GM23338 (cell line): ENCODE results near the gene LPP. TPM values are rescaled to one million over a fixed set of nuclear protein-coding genes. Genes with fewer than 3 reads are reported as not detected.

Experiments
- ATAC-seq: fragments of 200-7000 bp; cut with Tn5 transposase; 3 replicates; pipeline ENCODE4 v1.9.1; 2020
- DNase-seq: peaks from one replicate; pipeline ENCODE4 v3.0.0-alpha.2; 2015; ENCODE audit warnings: low spot score
- H2AFZ ChIP-seq: fragments of 200-600 bp; sonication (generic); 2 replicates; pipeline ENCODE4 v1.8.0; 2016; ENCODE audit warnings: antibody characterized with exemption, mild to moderate bottlenecking, moderate library complexity
- H3F3A ChIP-seq: fragments of 200-600 bp; sonication (generic); replicated peaks from 2 replicates; pipeline ENCODE4 v1.8.0; 2017; ENCODE audit warnings: antibody characterized with exemption, mixed run types, low read depth
- H3K27ac ChIP-seq: fragments of 200-600 bp; sonication (generic); 2 replicates; pipeline ENCODE4 v1.6.1; 2016; ENCODE audit warnings: low read depth
- H3K27me3 ChIP-seq: fragments of 200-600 bp; sonication (generic); 2 replicates; pipeline ENCODE4 v1.8.0; 2016; ENCODE audit warnings: mild to moderate bottlenecking, mixed run types, moderate library complexity; ENCODE audit not compliant: insufficient read depth
- H3K36me3 ChIP-seq: fragments of 200-600 bp; sonication (generic); 2 replicates; pipeline ENCODE4 v1.8.0; 2016; ENCODE audit warnings: mild to moderate bottlenecking; ENCODE audit not compliant: insufficient read depth
- H3K4me1 ChIP-seq: fragments of 200-600 bp; sonication (generic); 2 replicates; pipeline ENCODE4 v1.8.0; 2016; ENCODE audit warnings: mild to moderate bottlenecking, moderate library complexity; ENCODE audit not compliant: insufficient read depth
- H3K4me2 ChIP-seq: fragments of 200-600 bp; sonication (generic); 2 replicates; pipeline ENCODE4 v1.7.1; 2017; ENCODE audit warnings: mixed run types
- H3K4me3 ChIP-seq: fragments of 200-600 bp; sonication (generic); 2 replicates; pipeline ENCODE4 v1.6.1; 2016; ENCODE audit warnings: mixed run types
- H3K79me2 ChIP-seq: fragments of 200-600 bp; sonication (generic); replicated peaks from 2 replicates; pipeline ENCODE4 v1.8.0; 2017; ENCODE audit warnings: mild to moderate bottlenecking; ENCODE audit not compliant: insufficient read depth
- H3K9me2 ChIP-seq: fragments of 200-600 bp; sonication (generic); 2 replicates; pipeline ENCODE4 v1.8.0; 2017; ENCODE audit not compliant: insufficient read depth
- H4K20me1 ChIP-seq: fragments of 200-600 bp; sonication (generic); replicated peaks from 2 replicates; pipeline ENCODE4 v1.8.0; 2017; ENCODE audit warnings: mild to moderate bottlenecking; ENCODE audit not compliant: insufficient read depth
- H3K27ac Mint-ChIP-seq: 2 replicates; pipeline ENCODE4 v1.8.0; 2020; ENCODE audit warnings: inconsistent platforms, mild to moderate bottlenecking, moderate library complexity, mixed read lengths
- H3K27me3 Mint-ChIP-seq: 3 replicates; pipeline ENCODE4 v1.8.0; 2022; ENCODE audit warnings: low read depth, mild to moderate bottlenecking, moderate library complexity, mixed read lengths, inconsistent platforms; ENCODE audit not compliant: insufficient read depth, poor library complexity
- H3K36me3 Mint-ChIP-seq: 3 replicates; pipeline ENCODE4 v1.8.0; 2021; ENCODE audit warnings: low read depth, mild to moderate bottlenecking, inconsistent platforms, moderate library complexity, mixed read lengths
- H3K4me1 Mint-ChIP-seq: 3 replicates; pipeline ENCODE4 v1.8.0; 2020; ENCODE audit warnings: mild to moderate bottlenecking, inconsistent platforms, mixed read lengths
- H3K4me3 Mint-ChIP-seq: 3 replicates; pipeline ENCODE4 v1.8.0; 2021; ENCODE audit warnings: moderate library complexity, mild to moderate bottlenecking, inconsistent platforms, mixed read lengths
- H3K9me3 Mint-ChIP-seq: 3 replicates; pipeline ENCODE4 v1.8.0; 2020; ENCODE audit warnings: moderate library complexity, mild to moderate bottlenecking, inconsistent platforms, mixed read lengths
- CREB1 ChIP-seq: fragments of 250-450 bp; sonication (Bioruptor Pico); IDR thresholded peaks from 2 replicates; pipeline ENCODE4 v1.5.0; 2020; ENCODE audit warnings: low read depth, mild to moderate bottlenecking, moderate library complexity
- EZH2 ChIP-seq: fragments of 200-600 bp; sonication (generic); IDR thresholded peaks from one replicate; pipeline ENCODE4 v1.8.0; 2017; ENCODE audit warnings: antibody characterized with exemption, mild to moderate bottlenecking, low read depth; ENCODE audit not compliant: unreplicated experiment
- EZH2phosphoT487 ChIP-seq: fragments of 200-600 bp; sonication (generic); IDR thresholded peaks from one replicate; pipeline ENCODE4 v1.8.1; 2018; ENCODE audit warnings: antibody characterized with exemption; ENCODE audit not compliant: unreplicated experiment
- JUNB ChIP-seq: IDR thresholded peaks from one replicate; pipeline ENCODE4 v1.6.1; 2016; ENCODE audit warnings: antibody characterized with exemption; ENCODE audit not compliant: unreplicated experiment
- NANOG ChIP-seq: IDR thresholded peaks from 2 replicates; pipeline ENCODE4 v1.6.1; 2016; ENCODE audit warnings: antibody characterized with exemption, borderline replicate concordance
- POLR2AphosphoS5 ChIP-seq: IDR thresholded peaks from 2 replicates; pipeline ENCODE4 v1.6.1; 2016; ENCODE audit warnings: antibody characterized with exemption, low read depth
- STAT1 ChIP-seq: IDR thresholded peaks from one replicate; pipeline ENCODE4 v1.6.1; 2016; ENCODE audit warnings: antibody characterized with exemption; ENCODE audit not compliant: unreplicated experiment
- ZNF114 ChIP-seq: fragments of 250-450 bp; sonication (Bioruptor Pico); IDR thresholded peaks from 2 replicates; pipeline ENCODE4 v1.5.0; 2020; ENCODE audit warnings: mild to moderate bottlenecking, moderate library complexity
- ZNF331 ChIP-seq: fragments of 250-450 bp; sonication (Bioruptor Pico); IDR thresholded peaks from 2 replicates; pipeline ENCODE4 v1.5.0; 2020; ENCODE audit warnings: low read depth, mild to moderate bottlenecking, moderate library complexity
- polyA plus RNA-seq: library from polyadenylated mRNA; unstranded; fragments of >200 nt; fragmentation: Nextera tagmentation; extraction: Ambion mirVana; gene quantifications from 2 replicates; pipeline ENCODE4 v1.2.1, GENCODE V29; 2016
- total RNA-seq: library from RNA; depleted of rRNA; stranded (reverse); fragments of >200 nt; shearing (Covaris generic); gene quantifications from 2 replicates; pipeline ENCODE4 v1.2.3, GENCODE V29; 2014
- TF ChIP-seq, protein P1 (sequence below): fragments of 250-450 bp; sonication (Bioruptor Pico); IDR thresholded peaks from 2 replicates; pipeline ENCODE4 v1.5.0; 2020; ENCODE audit warnings: mild to moderate bottlenecking, moderate library complexity
- TF ChIP-seq, protein P2 (sequence below), 2 experiments: fragments of 200-600 bp in 1 of 2; sonication (generic) in 1 of 2; conservative IDR thresholded peaks; 2 replicates each; pipeline versions ENCODE4 v1.5.1 to v1.6.1; 2016 to 2017; ENCODE audit warnings: antibody characterized with exemption in 2 of 2, low read depth in 2 of 2, mild to moderate bottlenecking in 2 of 2, moderate library complexity in 1 of 2
- TF ChIP-seq, protein P3 (sequence below): IDR thresholded peaks from one replicate; pipeline ENCODE4 v1.6.1; 2018; ENCODE audit warnings: antibody characterized with exemption; ENCODE audit not compliant: unreplicated experiment
- TF ChIP-seq, protein P4 (sequence below): IDR thresholded peaks from 2 replicates; pipeline ENCODE4 v1.6.1; 2016; ENCODE audit warnings: antibody characterized with exemption

The LPP gene
- total and polyA plus RNA-seq, 2 experiments from 2014 or later: 23.0 to 35.2 TPM

DNA sequence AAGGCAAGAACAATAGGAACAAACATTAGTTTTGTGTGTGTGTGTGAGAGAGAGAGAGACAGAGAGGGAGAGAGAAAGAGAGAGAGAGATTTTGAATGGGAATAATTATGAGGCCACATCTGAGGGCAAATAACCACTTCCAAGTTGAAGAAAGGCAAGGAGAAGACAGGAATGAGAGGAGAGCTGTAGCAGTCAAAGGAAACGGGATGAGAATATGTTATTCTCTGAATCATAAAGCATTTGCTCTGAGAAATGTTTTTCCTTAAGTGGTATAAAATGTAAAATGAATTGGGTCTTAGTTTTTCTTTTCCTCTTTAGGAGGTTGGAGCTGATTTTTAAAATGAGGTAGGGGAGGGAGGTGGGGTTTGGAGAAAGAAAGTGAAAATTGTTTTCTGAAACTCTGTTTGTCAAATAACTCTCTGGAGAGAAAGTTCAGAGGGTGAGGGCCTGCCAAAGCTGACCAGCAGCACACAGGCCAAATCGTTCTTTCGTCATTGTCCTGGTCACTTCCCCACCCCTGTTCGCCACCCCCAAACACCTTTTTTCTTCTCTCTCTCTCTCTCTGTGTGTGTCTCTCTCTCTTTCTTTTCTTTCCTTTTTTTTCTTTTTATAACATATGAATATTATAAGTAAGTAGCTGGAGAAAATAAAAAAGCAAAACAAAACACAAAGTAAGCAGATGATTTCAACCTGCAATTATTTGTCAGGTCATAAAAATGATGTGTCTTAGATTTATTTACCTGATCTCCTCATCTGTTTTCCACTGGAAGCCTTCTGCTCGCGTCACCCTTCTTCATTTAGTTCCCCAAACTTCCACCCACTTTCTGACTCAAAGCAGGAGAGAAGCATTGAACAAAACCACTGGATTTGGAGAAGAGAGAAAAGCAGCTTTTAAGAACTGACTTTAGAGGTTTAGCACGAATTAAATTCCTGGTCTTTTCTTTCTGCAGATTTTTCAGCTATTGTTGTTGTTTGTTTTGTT is 110.6 kb downstream of the LPP start:
- peak overlapping the region; percentile 46; the same call in 1 of the 2 replicates for H3K27ac ChIP-seq
- H3K36me3 ChIP-seq: no peaks in the 10 kb centered on the region
- H3K79me2 ChIP-seq: no peaks in the 10 kb centered on the region; the same call in 1 of the 2 replicates
- Mint-ChIP-seq H3K36me3 (no peaks in the 10 kb centered on the region), H3K27ac (no peak overlapping the region), H3K4me1 (peaks cover 14% of the 10 kb centered on the region), H3K4me3 (no peak overlapping the region), H3K27me3 (peaks cover 3% of the 10 kb centered on the region), H3K9me3 (no peaks in the 10 kb centered on the region)
- ATAC-seq (no peak), DNase-seq (no peak)
- H3K9me2 ChIP-seq: peaks cover 9% of the 10 kb centered on the region; the same call in 1 of the 2 replicates
- peaks cover 53% of the 10 kb centered on the region for H3K4me1 ChIP-seq
- no peaks in the 10 kb centered on the region for H3F3A ChIP-seq
- no peak overlapping the region for H3K4me3 ChIP-seq
- 0 out of 2 replicates have a peak overlapping the region, but pooled peaks have one; percentile 9 for H3K4me2 ChIP-seq
- H3K27me3 ChIP-seq: no peaks in the 10 kb centered on the region
- TF ChIP-seq EZH2phosphoT487 (no peak), ZNF114 (CRISPR knock-in tag) (no peak), EZH2 (no peak), JUNB (no peak), STAT1 (no peak), POLR2AphosphoS5 (no peak), NANOG (no peak), ZNF331 (no peak), CREB1 (CRISPR knock-in tag) (no peak)
- TF ChIP-seq, protein P1, sequence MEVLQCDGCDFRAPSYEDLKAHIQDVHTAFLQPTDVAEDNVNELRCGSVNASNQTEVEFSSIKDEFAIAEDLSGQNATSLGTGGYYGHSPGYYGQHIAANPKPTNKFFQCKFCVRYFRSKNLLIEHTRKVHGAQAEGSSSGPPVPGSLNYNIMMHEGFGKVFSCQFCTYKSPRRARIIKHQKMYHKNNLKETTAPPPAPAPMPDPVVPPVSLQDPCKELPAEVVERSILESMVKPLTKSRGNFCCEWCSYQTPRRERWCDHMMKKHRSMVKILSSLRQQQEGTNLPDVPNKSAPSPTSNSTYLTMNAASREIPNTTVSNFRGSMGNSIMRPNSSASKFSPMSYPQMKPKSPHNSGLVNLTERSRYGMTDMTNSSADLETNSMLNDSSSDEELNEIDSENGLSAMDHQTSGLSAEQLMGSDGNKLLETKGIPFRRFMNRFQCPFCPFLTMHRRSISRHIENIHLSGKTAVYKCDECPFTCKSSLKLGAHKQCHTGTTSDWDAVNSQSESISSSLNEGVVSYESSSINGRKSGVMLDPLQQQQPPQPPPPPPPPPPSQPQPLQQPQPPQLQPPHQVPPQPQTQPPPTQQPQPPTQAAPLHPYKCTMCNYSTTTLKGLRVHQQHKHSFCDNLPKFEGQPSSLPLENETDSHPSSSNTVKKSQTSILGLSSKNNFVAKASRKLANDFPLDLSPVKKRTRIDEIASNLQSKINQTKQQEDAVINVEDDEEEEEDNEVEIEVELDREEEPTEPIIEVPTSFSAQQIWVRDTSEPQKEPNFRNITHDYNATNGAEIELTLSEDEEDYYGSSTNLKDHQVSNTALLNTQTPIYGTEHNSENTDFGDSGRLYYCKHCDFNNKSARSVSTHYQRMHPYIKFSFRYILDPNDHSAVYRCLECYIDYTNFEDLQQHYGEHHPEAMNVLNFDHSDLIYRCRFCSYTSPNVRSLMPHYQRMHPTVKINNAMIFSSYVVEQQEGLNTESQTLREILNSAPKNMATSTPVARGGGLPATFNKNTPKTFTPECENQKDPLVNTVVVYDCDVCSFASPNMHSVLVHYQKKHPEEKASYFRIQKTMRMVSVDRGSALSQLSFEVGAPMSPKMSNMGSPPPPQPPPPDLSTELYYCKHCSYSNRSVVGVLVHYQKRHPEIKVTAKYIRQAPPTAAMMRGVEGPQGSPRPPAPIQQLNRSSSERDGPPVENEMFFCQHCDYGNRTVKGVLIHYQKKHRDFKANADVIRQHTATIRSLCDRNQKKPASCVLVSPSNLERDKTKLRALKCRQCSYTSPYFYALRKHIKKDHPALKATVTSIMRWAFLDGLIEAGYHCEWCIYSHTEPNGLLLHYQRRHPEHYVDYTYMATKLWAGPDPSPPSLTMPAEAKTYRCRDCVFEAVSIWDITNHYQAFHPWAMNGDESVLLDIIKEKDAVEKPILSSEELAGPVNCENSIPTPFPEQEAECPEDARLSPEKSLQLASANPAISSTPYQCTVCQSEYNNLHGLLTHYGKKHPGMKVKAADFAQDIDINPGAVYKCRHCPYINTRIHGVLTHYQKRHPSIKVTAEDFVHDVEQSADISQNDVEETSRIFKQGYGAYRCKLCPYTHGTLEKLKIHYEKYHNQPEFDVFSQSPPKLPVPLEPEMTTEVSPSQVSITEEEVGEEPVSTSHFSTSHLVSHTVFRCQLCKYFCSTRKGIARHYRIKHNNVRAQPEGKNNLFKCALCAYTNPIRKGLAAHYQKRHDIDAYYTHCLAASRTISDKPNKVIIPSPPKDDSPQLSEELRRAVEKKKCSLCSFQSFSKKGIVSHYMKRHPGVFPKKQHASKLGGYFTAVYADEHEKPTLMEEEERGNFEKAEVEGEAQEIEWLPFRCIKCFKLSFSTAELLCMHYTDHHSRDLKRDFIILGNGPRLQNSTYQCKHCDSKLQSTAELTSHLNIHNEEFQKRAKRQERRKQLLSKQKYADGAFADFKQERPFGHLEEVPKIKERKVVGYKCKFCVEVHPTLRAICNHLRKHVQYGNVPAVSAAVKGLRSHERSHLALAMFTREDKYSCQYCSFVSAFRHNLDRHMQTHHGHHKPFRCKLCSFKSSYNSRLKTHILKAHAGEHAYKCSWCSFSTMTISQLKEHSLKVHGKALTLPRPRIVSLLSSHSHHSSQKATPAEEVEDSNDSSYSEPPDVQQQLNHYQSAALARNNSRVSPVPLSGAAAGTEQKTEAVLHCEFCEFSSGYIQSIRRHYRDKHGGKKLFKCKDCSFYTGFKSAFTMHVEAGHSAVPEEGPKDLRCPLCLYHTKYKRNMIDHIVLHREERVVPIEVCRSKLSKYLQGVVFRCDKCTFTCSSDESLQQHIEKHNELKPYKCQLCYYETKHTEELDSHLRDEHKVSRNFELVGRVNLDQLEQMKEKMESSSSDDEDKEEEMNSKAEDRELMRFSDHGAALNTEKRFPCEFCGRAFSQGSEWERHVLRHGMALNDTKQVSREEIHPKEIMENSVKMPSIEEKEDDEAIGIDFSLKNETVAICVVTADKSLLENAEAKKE (CRISPR knock-in tag): no peak
- TF ChIP-seq, protein P2, sequence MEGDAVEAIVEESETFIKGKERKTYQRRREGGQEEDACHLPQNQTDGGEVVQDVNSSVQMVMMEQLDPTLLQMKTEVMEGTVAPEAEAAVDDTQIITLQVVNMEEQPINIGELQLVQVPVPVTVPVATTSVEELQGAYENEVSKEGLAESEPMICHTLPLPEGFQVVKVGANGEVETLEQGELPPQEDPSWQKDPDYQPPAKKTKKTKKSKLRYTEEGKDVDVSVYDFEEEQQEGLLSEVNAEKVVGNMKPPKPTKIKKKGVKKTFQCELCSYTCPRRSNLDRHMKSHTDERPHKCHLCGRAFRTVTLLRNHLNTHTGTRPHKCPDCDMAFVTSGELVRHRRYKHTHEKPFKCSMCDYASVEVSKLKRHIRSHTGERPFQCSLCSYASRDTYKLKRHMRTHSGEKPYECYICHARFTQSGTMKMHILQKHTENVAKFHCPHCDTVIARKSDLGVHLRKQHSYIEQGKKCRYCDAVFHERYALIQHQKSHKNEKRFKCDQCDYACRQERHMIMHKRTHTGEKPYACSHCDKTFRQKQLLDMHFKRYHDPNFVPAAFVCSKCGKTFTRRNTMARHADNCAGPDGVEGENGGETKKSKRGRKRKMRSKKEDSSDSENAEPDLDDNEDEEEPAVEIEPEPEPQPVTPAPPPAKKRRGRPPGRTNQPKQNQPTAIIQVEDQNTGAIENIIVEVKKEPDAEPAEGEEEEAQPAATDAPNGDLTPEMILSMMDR (conservative IDR thresholded peaks at IDR 0.05; ENCODE audit: low read depth in 2 of 2): no peak
- TF ChIP-seq, protein P3, sequence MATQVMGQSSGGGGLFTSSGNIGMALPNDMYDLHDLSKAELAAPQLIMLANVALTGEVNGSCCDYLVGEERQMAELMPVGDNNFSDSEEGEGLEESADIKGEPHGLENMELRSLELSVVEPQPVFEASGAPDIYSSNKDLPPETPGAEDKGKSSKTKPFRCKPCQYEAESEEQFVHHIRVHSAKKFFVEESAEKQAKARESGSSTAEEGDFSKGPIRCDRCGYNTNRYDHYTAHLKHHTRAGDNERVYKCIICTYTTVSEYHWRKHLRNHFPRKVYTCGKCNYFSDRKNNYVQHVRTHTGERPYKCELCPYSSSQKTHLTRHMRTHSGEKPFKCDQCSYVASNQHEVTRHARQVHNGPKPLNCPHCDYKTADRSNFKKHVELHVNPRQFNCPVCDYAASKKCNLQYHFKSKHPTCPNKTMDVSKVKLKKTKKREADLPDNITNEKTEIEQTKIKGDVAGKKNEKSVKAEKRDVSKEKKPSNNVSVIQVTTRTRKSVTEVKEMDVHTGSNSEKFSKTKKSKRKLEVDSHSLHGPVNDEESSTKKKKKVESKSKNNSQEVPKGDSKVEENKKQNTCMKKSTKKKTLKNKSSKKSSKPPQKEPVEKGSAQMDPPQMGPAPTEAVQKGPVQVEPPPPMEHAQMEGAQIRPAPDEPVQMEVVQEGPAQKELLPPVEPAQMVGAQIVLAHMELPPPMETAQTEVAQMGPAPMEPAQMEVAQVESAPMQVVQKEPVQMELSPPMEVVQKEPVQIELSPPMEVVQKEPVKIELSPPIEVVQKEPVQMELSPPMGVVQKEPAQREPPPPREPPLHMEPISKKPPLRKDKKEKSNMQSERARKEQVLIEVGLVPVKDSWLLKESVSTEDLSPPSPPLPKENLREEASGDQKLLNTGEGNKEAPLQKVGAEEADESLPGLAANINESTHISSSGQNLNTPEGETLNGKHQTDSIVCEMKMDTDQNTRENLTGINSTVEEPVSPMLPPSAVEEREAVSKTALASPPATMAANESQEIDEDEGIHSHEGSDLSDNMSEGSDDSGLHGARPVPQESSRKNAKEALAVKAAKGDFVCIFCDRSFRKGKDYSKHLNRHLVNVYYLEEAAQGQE: no peak
- TF ChIP-seq, protein P4, sequence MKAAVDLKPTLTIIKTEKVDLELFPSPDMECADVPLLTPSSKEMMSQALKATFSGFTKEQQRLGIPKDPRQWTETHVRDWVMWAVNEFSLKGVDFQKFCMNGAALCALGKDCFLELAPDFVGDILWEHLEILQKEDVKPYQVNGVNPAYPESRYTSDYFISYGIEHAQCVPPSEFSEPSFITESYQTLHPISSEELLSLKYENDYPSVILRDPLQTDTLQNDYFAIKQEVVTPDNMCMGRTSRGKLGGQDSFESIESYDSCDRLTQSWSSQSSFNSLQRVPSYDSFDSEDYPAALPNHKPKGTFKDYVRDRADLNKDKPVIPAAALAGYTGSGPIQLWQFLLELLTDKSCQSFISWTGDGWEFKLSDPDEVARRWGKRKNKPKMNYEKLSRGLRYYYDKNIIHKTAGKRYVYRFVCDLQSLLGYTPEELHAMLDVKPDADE: no peak
- no peaks in the 10 kb centered on the region for H4K20me1 ChIP-seq
- no peak overlapping the region for H2AFZ ChIP-seq
